Dermis blood vessel endothelial cell (primary cell): Measurements from ENCODE around the gene TBL1XR1. TPM values are rescaled to one million over a fixed set of nuclear protein-coding genes. Genes with fewer than 3 reads are reported as not detected.

Experiments used
- DNase-seq: peaks from one replicate; pipeline ENCODE4 v3.0.0; 2010
- total RNA-seq: library from RNA; depleted of rRNA; stranded (reverse); fragments of >200 nt; gene quantifications from 2 replicates; pipeline ENCODE4 v1.2.3, GENCODE V29; 2014

Gene TBL1XR1
- total RNA-seq = 117 and 144 TPM in 2 replicates

- peak; percentile 96 for DNase-seq
These were observed at the start of gene TBL1XR1 for GRCh38 chr3:177197041-177197726. Gene TBL1XR1, minus strand, starts transcription at chr3:177197482. Its CDS starts 132,505 bp downstream, at chr3:177064977.

- DNase-seq = no peak
These were observed 48.0 kb upstream of the TBL1XR1 start for GRCh38 chr3:177245250-177245649.

- DNase-seq = no peak
These were observed 47.3 kb upstream of the TBL1XR1 start for GRCh38 chr3:177244606-177245005.

DNA sequence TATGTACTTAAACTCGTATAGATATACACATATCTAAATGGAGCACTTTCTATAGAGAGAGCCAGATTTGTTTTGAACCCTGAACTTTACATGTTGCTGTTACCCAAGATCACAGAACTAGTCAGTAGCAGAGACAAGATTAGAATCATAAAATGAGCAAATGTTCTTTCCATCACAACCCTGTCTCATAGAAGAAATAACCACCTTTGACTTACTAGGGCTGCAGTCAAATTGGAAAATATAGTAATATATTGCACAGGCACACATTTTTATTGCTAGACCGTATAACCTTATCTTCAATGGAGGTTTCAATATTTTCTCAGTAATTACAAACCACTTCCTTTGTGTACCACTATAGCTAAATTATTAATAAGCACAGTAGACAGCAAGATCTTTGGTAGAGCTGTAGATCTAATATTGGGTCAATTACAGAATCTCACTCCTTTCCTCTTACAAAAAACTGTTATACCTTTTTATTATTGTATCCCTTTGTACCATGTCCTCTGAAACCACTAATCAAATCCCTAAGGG is 41.5 kb upstream of the TBL1XR1 start:
- no peak for DNase-seq

DNA sequence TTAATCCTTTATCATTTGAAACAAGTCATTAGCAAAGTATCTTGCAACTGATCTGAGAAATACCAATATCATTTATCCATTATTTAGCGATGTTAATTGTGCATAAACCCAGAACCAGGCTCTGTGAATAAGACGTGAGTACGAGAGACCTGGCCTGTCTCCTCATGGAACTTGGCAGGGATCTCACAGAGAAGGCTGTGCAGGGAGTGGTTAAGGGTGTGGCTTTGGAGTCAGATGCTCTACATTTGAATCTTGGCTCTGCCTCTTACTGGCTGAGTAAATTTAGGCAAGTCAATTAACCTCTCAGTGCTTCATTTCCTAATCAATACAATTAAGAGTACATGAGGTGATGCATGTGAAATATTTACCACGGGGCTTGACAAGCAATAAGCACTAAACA is 39.9 kb upstream of the TBL1XR1 start:
- no peak for DNase-seq

- peak; percentile 15 for DNase-seq
These were observed 39.4 kb upstream of the TBL1XR1 start for GRCh38 chr3:177236704-177237103.

- DNase-seq = peak; percentile 57
These were observed 36.8 kb upstream of the TBL1XR1 start for GRCh38 chr3:177234121-177234520.

GRCh38 chr3:177231242-177231641 is 34.0 kb upstream of the TBL1XR1 start:
- DNase-seq = no peak

DNA sequence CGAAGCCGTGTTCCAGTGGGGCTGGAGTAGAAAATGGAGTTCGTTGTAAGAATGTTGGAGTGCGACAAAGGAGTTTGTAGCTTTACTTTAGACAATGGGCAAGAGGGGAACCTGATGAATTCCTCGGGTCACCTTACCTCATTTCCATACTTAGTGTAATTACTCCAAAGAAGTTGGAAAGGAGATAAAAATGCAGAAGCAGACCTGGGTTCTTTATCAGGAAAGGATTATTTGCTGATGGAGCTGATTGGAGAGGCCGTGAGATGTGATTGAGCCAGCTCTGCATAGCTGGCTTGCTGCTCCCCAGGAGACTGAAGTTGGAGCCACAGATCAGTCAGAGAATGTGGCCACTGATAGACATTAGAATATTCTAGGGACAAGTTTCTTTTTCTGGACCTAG is 33.4 kb upstream of the TBL1XR1 start:
- DNase-seq = no peak

GRCh38 chr3:177229791-177230190 is 32.5 kb upstream of the TBL1XR1 start:
- no peak for DNase-seq

DNA sequence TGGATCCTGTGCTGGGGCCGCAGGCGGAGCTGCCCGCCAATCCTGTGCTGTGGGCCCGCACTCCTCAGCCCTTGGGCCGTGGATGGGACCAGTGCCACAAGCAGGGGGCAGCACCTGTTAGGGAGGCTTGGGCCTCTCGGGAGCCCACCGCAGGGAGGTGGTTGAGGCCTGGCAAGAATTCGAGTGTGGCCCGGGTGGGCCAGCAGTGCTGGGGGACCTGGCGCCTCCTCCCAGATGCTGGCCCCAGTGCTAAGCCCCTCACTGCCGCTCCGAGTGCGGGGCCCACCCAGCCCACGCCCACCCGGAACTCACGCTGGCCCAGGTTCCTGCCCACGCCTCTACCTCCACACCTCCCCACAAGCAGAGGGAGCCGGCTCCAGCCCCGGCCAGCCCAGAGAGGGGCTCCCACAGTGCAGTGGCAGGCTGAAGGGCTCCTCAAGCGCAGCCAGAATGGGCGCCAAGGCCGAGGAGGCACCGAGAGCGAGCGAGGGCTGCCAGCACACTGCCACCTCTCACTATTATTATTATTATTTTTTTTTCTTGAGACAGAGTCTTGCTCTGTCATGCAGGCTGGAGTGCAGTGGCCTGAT is 31.4 kb upstream of the TBL1XR1 start:
- DNase-seq = no peak

- no peak for DNase-seq
These were observed 27.1 kb upstream of the TBL1XR1 start for GRCh38 chr3:177224414-177224813.

GRCh38 chr3:177221744-177222143 is 24.5 kb upstream of the TBL1XR1 start:
- no peak for DNase-seq

- peak; percentile 17 for DNase-seq
These were observed 23.1 kb upstream of the TBL1XR1 start for GRCh38 chr3:177220136-177220974.

DNA sequence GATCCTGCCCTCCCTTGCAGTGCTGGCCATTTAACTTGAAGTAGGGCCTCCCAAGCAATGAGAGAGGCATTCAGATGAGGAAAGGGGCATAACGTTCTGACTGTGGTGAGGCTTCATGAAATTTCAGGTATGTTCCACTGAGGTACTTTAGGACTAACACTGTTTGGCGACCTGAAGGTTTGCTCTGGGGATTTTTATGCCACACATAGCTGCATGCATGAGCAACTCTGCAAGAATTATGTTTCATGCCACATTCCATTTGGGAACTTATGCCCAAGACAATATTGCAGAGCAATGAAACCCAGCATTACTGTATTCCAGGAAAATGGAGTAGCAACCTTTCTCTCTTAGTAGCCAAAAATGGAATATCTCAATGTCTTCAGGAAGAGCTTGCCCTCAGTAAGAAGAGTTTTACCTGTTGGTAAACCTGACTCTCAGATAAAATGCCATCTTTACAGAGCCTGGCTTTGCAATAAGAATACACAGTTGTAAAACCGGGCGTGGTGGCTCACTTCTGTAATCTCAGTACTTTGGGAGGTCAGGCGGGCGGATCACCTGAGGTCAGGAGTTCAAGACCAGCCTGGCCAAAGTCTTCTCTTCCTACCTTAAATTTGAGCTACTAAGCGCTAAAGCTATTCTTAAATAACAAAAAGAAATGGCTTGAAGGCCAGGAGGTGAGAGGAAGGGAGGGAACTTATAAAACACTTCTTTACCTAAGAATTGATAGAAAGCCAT is 16.7 kb upstream of the TBL1XR1 start:
- no peak for DNase-seq

GRCh38 chr3:177212756-177213155 is 15.5 kb upstream of the TBL1XR1 start:
- DNase-seq = no peak

- no peak for DNase-seq
These were observed 15.0 kb upstream of the TBL1XR1 start for GRCh38 chr3:177212278-177212610.

- peak; percentile 53 for DNase-seq
These were observed 14.4 kb upstream of the TBL1XR1 start for GRCh38 chr3:177211503-177212277.

- DNase-seq = no peak
These were observed 13.6 kb upstream of the TBL1XR1 start for GRCh38 chr3:177210744-177211502.

- no peak for DNase-seq
These were observed 12.2 kb upstream of the TBL1XR1 start for GRCh38 chr3:177209509-177209908.

GRCh38 chr3:177208781-177209180 is 11.5 kb upstream of the TBL1XR1 start:
- DNase-seq = no peak
